Vagina (tissue), 2 donors: ENCODE results near the gene CNN3. TPM values are rescaled to one million over a fixed set of nuclear protein-coding genes. Genes with fewer than 3 reads are reported as not detected.

ENCODE experiments used
- DNase-seq, 2 donors: peaks; one replicate each; pipeline ENCODE4 v3.0.0-alpha.2; 2017; ENCODE audit errors: extremely low spot score in 2 of 2
- H3K27ac ChIP-seq: fragments of 200-600 bp; sonication (generic); one replicate; pipeline ENCODE4 v1.5.1; 2019
- H3K27me3 ChIP-seq: fragments of 200-600 bp; sonication (generic); one replicate; pipeline ENCODE4 v1.5.1; 2019
- H3K36me3 ChIP-seq, 2 donors: fragments of 200-600 bp; sonication (generic); one replicate each; pipeline ENCODE4 v1.5.1; 2017 to 2019
- H3K4me1 ChIP-seq: fragments of 200-600 bp; sonication (generic); one replicate; pipeline ENCODE4 v1.5.1; 2019
- H3K4me3 ChIP-seq, 2 donors: fragments of 200-600 bp; sonication (generic); 1 replicate in 1 of 2; 2 replicates in 1 of 2; pipeline ENCODE4 v1.5.1; 2016 to 2019
- H3K9me3 ChIP-seq: fragments of 200-600 bp; sonication (generic); one replicate; pipeline ENCODE4 v1.5.1; 2019
- POLR2A ChIP-seq, 2 donors: fragments of 450-650 bp; IDR thresholded peaks; one replicate each; pipeline ENCODE4 v1.6.1; 2017; ENCODE audit warnings: antibody characterized with exemption in 2 of 2, mild to moderate bottlenecking in 2 of 2, moderate library complexity in 2 of 2
- POLR2AphosphoS5 ChIP-seq, 2 donors: sonication (generic); formaldehyde crosslinking; IDR thresholded peaks; one replicate each; pipeline ENCODE4 v1.9.0; 2017; ENCODE audit warnings: antibody characterized with exemption in 2 of 2, mild to moderate bottlenecking in 2 of 2, low read depth in 1 of 2; ENCODE audit not compliant: insufficient read depth in 1 of 2
- intact Hi-C: fragments of 100-400 bp; cut with DNase I; formaldehyde crosslinking; loops from one replicate; pipeline ENCODE4 v1.15.1; 2023
- total RNA-seq: library from RNA; depleted of rRNA; stranded (reverse); fragments of >200 nt; gene quantifications from one replicate; pipeline ENCODE4 v1.2.3, GENCODE V29; 2016
- TF ChIP-seq, protein P1 (sequence below), 3 experiments: fragments of 450-650 bp in 2 of 3; fragments of 200-600 bp in 1 of 3; sonication (generic) in 1 of 3; IDR thresholded peaks; one replicate each; pipeline ENCODE4 v1.5.1; 2017 to 2019; ENCODE audit warnings: antibody characterized with exemption in 3 of 3, mild to moderate bottlenecking in 2 of 3, moderate library complexity in 2 of 3

CNN3 gene
- total RNA-seq, 1 donor from 2014 or later, result 250 TPM

DNA sequence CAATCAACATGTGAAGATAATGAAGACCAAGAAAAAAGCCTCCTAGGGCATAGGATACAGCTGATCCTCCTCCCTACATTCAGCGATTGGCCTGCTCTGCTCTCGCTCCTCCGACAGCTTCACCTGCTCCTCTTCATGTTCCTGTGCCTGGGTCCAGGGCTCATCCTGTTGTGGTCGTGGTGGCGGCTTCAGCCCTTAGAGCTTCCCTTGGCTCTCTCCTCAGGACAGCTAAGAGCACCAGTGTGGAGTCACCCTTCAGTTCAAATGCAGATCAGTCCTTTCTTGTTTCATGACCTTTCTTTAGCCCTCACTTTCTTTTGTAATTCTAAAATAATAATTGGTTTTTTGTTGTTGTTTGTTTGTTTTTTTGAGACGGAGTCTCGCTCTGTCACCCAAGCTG, 18.7 kb downstream of the CNN3 start:
- Histone ChIP-seq H3K4me3 (no peak overlapping the region), H3K9me3 (no peaks in the 10 kb centered on the region), H3K36me3 (no peaks in the 10 kb centered on the region), H3K27me3 (no peaks in the 10 kb centered on the region), H3K27ac (no peak overlapping the region), H3K4me1 (peaks cover 69% of the 10 kb centered on the region)
- no peak for DNase-seq
- intact Hi-C loops, result no loop called here
- TF ChIP-seq POLR2AphosphoS5 (IDR thresholded peaks at IDR 0.05; ENCODE audit: insufficient read depth in 1 of 2, low read depth in 1 of 2) (no peak), POLR2A (IDR thresholded peaks at IDR 0.05) (no peak)
- TF ChIP-seq, protein P1, sequence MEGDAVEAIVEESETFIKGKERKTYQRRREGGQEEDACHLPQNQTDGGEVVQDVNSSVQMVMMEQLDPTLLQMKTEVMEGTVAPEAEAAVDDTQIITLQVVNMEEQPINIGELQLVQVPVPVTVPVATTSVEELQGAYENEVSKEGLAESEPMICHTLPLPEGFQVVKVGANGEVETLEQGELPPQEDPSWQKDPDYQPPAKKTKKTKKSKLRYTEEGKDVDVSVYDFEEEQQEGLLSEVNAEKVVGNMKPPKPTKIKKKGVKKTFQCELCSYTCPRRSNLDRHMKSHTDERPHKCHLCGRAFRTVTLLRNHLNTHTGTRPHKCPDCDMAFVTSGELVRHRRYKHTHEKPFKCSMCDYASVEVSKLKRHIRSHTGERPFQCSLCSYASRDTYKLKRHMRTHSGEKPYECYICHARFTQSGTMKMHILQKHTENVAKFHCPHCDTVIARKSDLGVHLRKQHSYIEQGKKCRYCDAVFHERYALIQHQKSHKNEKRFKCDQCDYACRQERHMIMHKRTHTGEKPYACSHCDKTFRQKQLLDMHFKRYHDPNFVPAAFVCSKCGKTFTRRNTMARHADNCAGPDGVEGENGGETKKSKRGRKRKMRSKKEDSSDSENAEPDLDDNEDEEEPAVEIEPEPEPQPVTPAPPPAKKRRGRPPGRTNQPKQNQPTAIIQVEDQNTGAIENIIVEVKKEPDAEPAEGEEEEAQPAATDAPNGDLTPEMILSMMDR (IDR thresholded peaks at IDR 0.05), result no peak

DNA sequence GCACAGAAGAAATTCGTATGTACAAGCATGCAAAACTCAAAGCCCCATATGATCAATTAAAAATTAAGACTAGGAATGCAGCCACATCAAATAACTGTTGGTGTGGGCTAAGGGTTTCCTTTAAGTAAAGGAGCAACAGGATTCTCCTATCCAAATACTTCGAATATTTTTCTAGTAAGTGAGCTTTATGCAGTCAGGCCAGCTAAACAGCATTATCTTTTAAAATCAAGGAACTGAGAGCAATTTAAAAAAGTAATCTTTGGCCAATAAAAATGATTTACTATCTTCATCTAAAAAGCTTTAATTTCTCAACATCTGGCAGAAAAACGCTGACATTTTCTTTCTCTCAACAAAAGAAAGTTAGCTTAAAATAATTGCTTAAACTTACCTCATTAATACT, 19.8 kb downstream of the CNN3 start:
- no peaks in the 10 kb centered on the region for H3K9me3 ChIP-seq
- H3K27me3 ChIP-seq, result no peaks in the 10 kb centered on the region
- H3K4me3 ChIP-seq, result no peak overlapping the region
- H3K36me3 ChIP-seq, result peaks cover 0 to 5% of the 10 kb centered on the region in 2 donors
- no peak for TF ChIP-seq POLR2A (IDR thresholded peaks at IDR 0.05)
- TF ChIP-seq, protein P1 (IDR thresholded peaks at IDR 0.05), result no peak
- no peak for TF ChIP-seq POLR2AphosphoS5 (IDR thresholded peaks at IDR 0.05; ENCODE audit: insufficient read depth in 1 of 2, low read depth in 1 of 2)
- no peak for DNase-seq
- intact Hi-C loops, result no loop called here
- H3K27ac ChIP-seq, result peak overlapping the region; percentile 10
- H3K4me1 ChIP-seq, result peaks cover 65% of the 10 kb centered on the region

DNA sequence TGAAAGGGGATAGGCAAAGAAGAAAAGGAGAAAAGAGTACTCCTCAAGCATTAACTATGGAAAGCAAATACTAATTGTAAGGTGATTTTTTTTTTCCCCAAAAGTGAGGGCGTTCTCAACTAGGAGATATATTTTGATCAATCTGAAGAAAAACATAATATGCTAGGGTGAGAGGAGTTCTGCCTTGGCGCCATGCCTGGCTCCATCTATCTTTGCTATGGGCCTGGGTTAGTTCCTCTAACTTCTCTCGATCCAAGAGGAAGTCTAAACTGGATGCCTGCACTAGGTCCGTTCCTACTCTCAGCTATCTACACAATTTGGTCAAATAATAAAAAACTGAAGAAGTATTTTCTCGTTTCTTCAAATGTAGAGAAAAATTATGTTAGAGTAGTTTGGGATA, 20.5 kb downstream of the CNN3 start:
- H3K4me1 ChIP-seq, result peaks cover 59% of the 10 kb centered on the region
- H3K27ac ChIP-seq, result peak overlapping the region; percentile 10
- peaks cover 0 to 12% of the 10 kb centered on the region in 2 donors for H3K36me3 ChIP-seq
- no peak for DNase-seq
- no peak overlapping the region for H3K4me3 ChIP-seq
- TF ChIP-seq, protein P1 (IDR thresholded peaks at IDR 0.05), result no peak
- no peak for TF ChIP-seq POLR2AphosphoS5 (IDR thresholded peaks at IDR 0.05; ENCODE audit: insufficient read depth in 1 of 2, low read depth in 1 of 2)
- H3K9me3 ChIP-seq, result no peaks in the 10 kb centered on the region
- no peaks in the 10 kb centered on the region for H3K27me3 ChIP-seq
- intact Hi-C loops, result no loop called here

DNA sequence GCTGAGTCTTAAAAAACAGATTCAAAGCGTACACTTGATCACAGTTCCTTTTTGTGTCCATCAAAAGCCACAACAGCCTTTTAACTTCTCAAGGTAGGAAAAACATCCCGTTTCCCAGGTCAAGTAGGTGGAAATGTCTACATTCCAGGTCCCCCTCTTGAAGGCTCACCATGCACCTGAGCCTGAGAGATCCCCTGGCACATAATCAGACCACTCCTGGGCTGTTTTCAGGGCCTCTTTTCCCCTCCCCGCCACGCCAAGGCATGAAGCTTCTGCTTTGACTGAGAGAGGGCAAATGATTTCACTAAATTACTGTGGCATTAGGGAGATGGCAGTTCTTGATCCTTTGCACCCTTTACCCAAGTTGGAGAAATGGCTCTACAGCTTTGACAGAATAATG, 21.7 kb downstream of the CNN3 start:
- Histone ChIP-seq H3K36me3 (peaks cover 0 to 22% of the 10 kb centered on the region in 2 donors), H3K27me3 (no peaks in the 10 kb centered on the region), H3K4me3 (no peak overlapping the region), H3K9me3 (no peaks in the 10 kb centered on the region), H3K27ac (peak overlapping the region; percentile 11), H3K4me1 (peaks cover 53% of the 10 kb centered on the region)
- no peak for DNase-seq
- TF ChIP-seq POLR2A (IDR thresholded peaks at IDR 0.05) (no peak), POLR2AphosphoS5 (IDR thresholded peaks at IDR 0.05; ENCODE audit: insufficient read depth in 1 of 2, low read depth in 1 of 2) (no peak)
- TF ChIP-seq, protein P1 (IDR thresholded peaks at IDR 0.05), result no peak
- intact Hi-C loops, result no loop called here

DNA sequence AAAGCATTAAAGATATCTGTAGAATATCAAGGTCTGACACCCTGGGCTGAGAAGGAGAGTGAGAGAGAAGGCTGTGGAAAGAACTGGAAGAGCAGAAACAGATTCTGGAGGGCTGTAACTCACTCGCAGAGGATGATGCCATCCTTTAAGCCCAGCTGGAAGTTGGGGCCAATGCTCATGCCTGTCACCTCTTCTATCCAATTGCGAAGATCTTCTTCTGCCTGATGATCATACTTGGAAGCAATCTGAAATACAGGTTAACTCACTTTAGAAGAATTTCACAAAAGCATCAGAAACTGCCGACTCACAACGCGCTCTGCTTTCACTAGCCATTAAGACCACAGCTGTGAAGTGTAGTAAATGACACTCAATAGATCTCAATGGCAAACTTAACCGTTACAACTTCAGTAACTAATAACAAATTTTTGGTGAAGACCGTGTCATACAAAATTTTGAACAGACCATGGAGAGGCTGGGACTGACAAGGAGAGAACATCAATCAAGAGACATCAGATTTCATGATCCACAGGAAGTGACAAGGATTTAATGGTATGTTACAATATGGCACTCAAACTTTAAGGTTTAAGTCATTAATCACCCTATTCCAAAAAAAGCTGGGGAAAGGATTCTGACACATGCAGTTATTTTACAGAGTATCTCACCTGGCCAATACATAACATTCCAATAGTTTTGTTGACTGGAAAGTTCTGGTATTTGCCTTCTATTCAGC, 23.5 kb downstream of the CNN3 start:
- no peaks in the 10 kb centered on the region for H3K9me3 ChIP-seq
- H3K4me3 ChIP-seq, result no peak overlapping the region
- peaks cover 48% of the 10 kb centered on the region for H3K4me1 ChIP-seq
- no peaks in the 10 kb centered on the region for H3K27me3 ChIP-seq
- TF ChIP-seq POLR2AphosphoS5 (IDR thresholded peaks at IDR 0.05; ENCODE audit: insufficient read depth in 1 of 2, low read depth in 1 of 2), result no peak
- TF ChIP-seq POLR2A (IDR thresholded peaks at IDR 0.05), result no peak
- TF ChIP-seq, protein P1 (IDR thresholded peaks at IDR 0.05), result no peak
- H3K36me3 ChIP-seq, result peaks cover 0 to 31% of the 10 kb centered on the region in 2 donors
- peak overlapping the region; percentile 24 for H3K27ac ChIP-seq
- intact Hi-C loops, result no loop called here
- no peak for DNase-seq
